Neural cell (in vitro differentiated cells): ENCODE data around the gene CCNI2. TPM values are rescaled to one million over a fixed set of nuclear protein-coding genes. Genes with fewer than 3 reads are reported as not detected.

Experiments
- H2AFZ ChIP-seq: fragments of 200-600, 300-800 bp; sonication (generic), shearing (Covaris generic); 2 replicates; pipeline ENCODE4 v1.6.0; 2014; ENCODE audit warnings: low read depth, mild to moderate bottlenecking, antibody characterized with exemption, low read length, moderate library complexity
- H3F3A ChIP-seq: fragments of 200-600 bp; shearing (Covaris generic); 2 replicates; pipeline ENCODE4 v1.6.1; 2016; ENCODE audit warnings: mild to moderate bottlenecking, moderate library complexity, mixed read lengths, antibody characterized with exemption, low read length; ENCODE audit not compliant: insufficient read depth, poor library complexity, severe bottlenecking
- H3K27ac ChIP-seq: fragments of 200-600, 300-800 bp; sonication (generic), shearing (Covaris generic); 2 replicates; pipeline ENCODE4 v1.5.1; 2014; ENCODE audit warnings: mild to moderate bottlenecking, low read length, moderate library complexity
- H3K27me3 ChIP-seq: fragments of 300-800, 200-600 bp; sonication (generic), shearing (Covaris generic); 2 replicates; pipeline ENCODE4 v1.6.0; 2014; ENCODE audit warnings: mild to moderate bottlenecking, low read depth, low read length, moderate library complexity; ENCODE audit not compliant: insufficient read depth
- H3K36me3 ChIP-seq: fragments of 300-800, 200-600 bp; sonication (generic), shearing (Covaris generic); 2 replicates; pipeline ENCODE4 v1.5.1; 2014; ENCODE audit warnings: mild to moderate bottlenecking, antibody characterized with exemption, low read length, moderate library complexity; ENCODE audit not compliant: insufficient read depth
- H3K4me2 ChIP-seq: fragments of 300-800, 200-600 bp; sonication (generic), shearing (Covaris generic); 2 replicates; pipeline ENCODE4 v1.6.0; 2014; ENCODE audit warnings: mild to moderate bottlenecking, low read length
- H3K4me3 ChIP-seq: fragments of 300-800, 200-600 bp; sonication (generic), shearing (Covaris generic); 2 replicates; pipeline ENCODE4 v1.5.1; 2014; ENCODE audit warnings: mild to moderate bottlenecking, low read length, moderate library complexity
- H3K79me2 ChIP-seq: fragments of 200-600 bp; shearing (Covaris generic); replicated peaks from 2 replicates; pipeline ENCODE4 v1.6.0; 2014; ENCODE audit warnings: mild to moderate bottlenecking, low read length, moderate library complexity; ENCODE audit not compliant: insufficient read depth
- H3K9ac ChIP-seq: fragments of 300-800, 200-600 bp; sonication (generic), shearing (Covaris generic); 2 replicates; pipeline ENCODE4 v1.6.1; 2016; ENCODE audit warnings: mild to moderate bottlenecking, low read length, mixed read lengths
- H3K9me2 ChIP-seq: fragments of 200-600 bp; shearing (Covaris generic); 2 replicates; pipeline ENCODE4 v1.6.1; 2016; ENCODE audit warnings: mild to moderate bottlenecking, low read length, mixed read lengths; ENCODE audit not compliant: insufficient read depth
- H3K9me3 ChIP-seq: fragments of 200-600, 300-800 bp; sonication (generic), shearing (Covaris generic); 2 replicates; pipeline ENCODE4 v1.6.1; 2016; ENCODE audit warnings: mild to moderate bottlenecking, mixed run types, low read length, moderate library complexity, mixed read lengths
- H4K20me1 ChIP-seq: fragments of 200-600 bp; shearing (Covaris generic); 2 replicates; pipeline ENCODE4 v1.6.1; 2016; ENCODE audit warnings: mild to moderate bottlenecking, mixed run types; ENCODE audit not compliant: insufficient read depth
- EP300 ChIP-seq: fragments of 450-650 bp; conservative IDR thresholded peaks from 2 replicates; pipeline ENCODE4 v1.6.1; 2014; ENCODE audit warnings: antibody characterized with exemption, mild to moderate bottlenecking, moderate library complexity; ENCODE audit not compliant: poor library complexity, severe bottlenecking
- EZH2 ChIP-seq: fragments of 200-600, 300-800 bp; shearing (Covaris generic), sonication (generic); IDR thresholded peaks from 2 replicates; pipeline ENCODE4 v1.6.1; 2014; ENCODE audit warnings: antibody characterized with exemption, low read length, borderline replicate concordance, mild to moderate bottlenecking; ENCODE audit not compliant: insufficient read depth, poor library complexity, severe bottlenecking
- MXI1 ChIP-seq: fragments of 450-650 bp; conservative IDR thresholded peaks from 2 replicates; pipeline ENCODE4 v1.6.1; 2014; ENCODE audit warnings: antibody characterized with exemption, mild to moderate bottlenecking; ENCODE audit not compliant: poor library complexity, severe bottlenecking
- POLR2AphosphoS5 ChIP-seq: IDR thresholded peaks from 2 replicates; pipeline ENCODE4 v1.6.1; 2012
- RAD21 ChIP-seq: fragments of 450-650 bp; conservative IDR thresholded peaks from 2 replicates; pipeline ENCODE4 v1.6.1; 2014; ENCODE audit warnings: antibody characterized with exemption, mild to moderate bottlenecking, moderate library complexity
- SMC3 ChIP-seq: fragments of 450-650 bp; conservative IDR thresholded peaks from 2 replicates; pipeline ENCODE4 v1.6.1; 2014; ENCODE audit warnings: antibody characterized with exemption, mild to moderate bottlenecking, moderate library complexity; ENCODE audit not compliant: poor library complexity
- TAF1 ChIP-seq: IDR thresholded peaks from 2 replicates; pipeline ENCODE4 v1.6.1; 2012; ENCODE audit warnings: low read depth
- polyA plus RNA-seq: library from polyadenylated mRNA; depleted of rRNA; stranded (reverse); fragments of >200 nt; gene quantifications from 2 replicates; pipeline ENCODE4 v1.2.3, GENCODE V29; 2014
- TF ChIP-seq, protein P1 (sequence below): IDR thresholded peaks from 2 replicates; pipeline ENCODE4 v1.6.1; 2012; ENCODE audit warnings: borderline replicate concordance
- TF ChIP-seq, protein P2 (sequence below): fragments of 450-650 bp; IDR thresholded peaks from 2 replicates; pipeline ENCODE4 v1.5.1; 2014; ENCODE audit warnings: antibody characterized with exemption, mild to moderate bottlenecking, moderate library complexity; ENCODE audit not compliant: poor library complexity, severe bottlenecking

Gene CCNI2
- polyA plus RNA-seq, 1 donor from 2014 or later: not detected

DNA sequence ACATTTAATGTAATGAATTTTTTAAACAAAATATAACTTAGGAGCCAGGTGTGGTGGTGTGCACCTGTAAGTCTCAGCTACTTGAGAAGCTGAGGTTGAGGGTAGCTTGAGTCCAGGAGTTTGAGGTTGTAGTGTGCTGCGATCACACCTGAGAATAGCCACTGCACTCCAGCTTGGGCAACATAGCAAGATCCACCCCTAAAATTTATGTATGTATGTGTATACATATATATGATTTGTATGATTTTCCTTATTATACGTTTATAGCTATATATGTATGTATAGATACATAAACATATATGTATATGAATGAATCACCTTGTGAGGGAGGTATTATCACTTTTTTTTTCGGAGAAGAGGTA, 653 bp upstream of the CCNI2 start:
- Histone ChIP-seq H3K27me3 (peaks cover 44% of the 10 kb centered on the region), H3K27ac (no peak overlapping the region), H3K36me3 (no peaks in the 10 kb centered on the region), H3K9me3 (no peaks in the 10 kb centered on the region), H3K4me3 (peak overlapping the region; percentile 55), H2AFZ (no peak overlapping the region), H3K79me2 (no peaks in the 10 kb centered on the region), H3K9me2 (no peaks in the 10 kb centered on the region), H3K9ac (no peak overlapping the region), H4K20me1 (no peaks in the 10 kb centered on the region), H3K4me2 (no peak overlapping the region), H3F3A (no peaks in the 10 kb centered on the region)
- TF ChIP-seq POLR2AphosphoS5 (no peak), RAD21 (no peak), EP300 (no peak)

DNA sequence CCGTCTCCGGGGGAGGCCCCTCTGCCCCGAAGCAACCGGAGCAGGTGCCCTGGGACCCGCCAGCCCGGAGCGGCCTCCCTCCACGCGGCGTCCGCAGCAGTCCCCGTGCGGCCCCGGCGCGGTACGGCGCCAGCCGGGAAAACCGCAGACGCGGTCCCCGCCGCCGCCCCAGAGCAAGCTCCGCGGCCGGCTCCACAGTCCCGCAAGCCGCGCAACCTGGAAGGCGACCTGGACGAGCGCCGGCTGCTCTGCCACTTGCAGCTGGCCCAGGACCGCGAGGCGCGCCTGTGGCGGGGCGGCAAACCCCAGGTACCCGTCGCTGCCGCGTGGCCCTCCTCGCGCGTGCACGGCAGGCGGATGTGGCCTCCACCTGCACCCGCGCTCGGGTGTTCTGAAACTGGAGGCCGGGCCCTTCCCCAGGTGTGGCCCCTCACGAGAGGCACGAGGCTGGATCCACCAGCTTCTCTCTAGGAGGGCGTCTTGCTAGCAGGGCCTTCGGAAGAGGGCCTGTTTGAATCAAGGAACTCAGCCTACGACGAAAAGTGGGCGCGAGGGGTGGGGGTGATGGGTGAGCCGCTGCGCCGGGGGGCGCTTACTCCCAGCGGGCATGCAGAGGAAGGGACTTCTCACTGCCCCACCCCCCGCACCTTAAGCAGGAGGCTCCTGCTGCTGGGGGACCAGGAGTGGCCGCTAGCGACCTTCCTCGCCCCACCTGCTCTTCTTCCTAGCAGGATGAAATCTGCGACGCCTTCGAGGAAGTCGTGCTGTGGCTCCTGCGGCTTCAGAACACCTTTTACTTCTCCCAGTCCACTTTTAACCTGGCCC, 602 bp downstream of the CCNI2 start:
- Histone ChIP-seq H3K9ac (no peak overlapping the region), H3K27me3 (peaks cover 44% of the 10 kb centered on the region), H3F3A (no peaks in the 10 kb centered on the region), H3K4me2 (no peak overlapping the region), H3K27ac (no peak overlapping the region), H2AFZ (no peak overlapping the region), H3K79me2 (no peaks in the 10 kb centered on the region), H4K20me1 (no peaks in the 10 kb centered on the region), H3K9me2 (no peaks in the 10 kb centered on the region), H3K9me3 (no peaks in the 10 kb centered on the region), H3K36me3 (no peaks in the 10 kb centered on the region), H3K4me3 (peak overlapping the region; percentile 55)
- TF ChIP-seq EZH2 (no peak), TAF1 (no peak)

DNA sequence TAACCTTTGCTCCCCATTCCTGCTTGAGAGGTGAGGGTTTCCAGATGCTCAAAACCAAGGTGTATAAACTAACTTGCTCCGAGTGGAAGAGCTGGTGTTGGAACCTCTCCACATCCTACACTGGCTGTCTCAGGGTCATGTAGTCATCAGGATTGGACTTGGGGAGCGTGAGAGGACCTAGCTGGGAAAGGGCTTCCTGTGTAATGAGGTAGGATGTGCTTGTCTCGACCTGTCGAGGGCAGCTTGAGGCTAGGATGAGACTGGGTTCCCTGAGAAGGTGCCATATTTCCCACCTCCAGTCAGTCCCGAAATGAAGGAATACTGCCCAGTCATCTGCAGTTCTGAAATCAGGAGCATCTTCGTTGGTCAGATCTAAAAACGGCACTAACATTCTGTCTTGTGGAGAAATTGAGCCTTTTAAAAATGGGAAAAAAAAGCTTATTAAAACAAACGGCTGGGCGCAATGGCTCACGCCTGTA, 1.3 kb downstream of the CCNI2 start:
- Histone ChIP-seq H3K4me3 (no peak overlapping the region), H3K27ac (no peak overlapping the region), H3K9me3 (no peaks in the 10 kb centered on the region), H3K9ac (no peak overlapping the region), H3F3A (no peaks in the 10 kb centered on the region), H3K79me2 (no peaks in the 10 kb centered on the region), H3K9me2 (no peaks in the 10 kb centered on the region), H4K20me1 (no peaks in the 10 kb centered on the region), H3K4me2 (no peak overlapping the region), H3K27me3 (peaks cover 44% of the 10 kb centered on the region), H2AFZ (no peak overlapping the region), H3K36me3 (no peaks in the 10 kb centered on the region)
- TF ChIP-seq EP300: no peak
- no peak for TF ChIP-seq POLR2AphosphoS5
- no peak for TF ChIP-seq SMC3
- no peak for TF ChIP-seq RAD21
- no peak for TF ChIP-seq EZH2
- TF ChIP-seq, protein P1, sequence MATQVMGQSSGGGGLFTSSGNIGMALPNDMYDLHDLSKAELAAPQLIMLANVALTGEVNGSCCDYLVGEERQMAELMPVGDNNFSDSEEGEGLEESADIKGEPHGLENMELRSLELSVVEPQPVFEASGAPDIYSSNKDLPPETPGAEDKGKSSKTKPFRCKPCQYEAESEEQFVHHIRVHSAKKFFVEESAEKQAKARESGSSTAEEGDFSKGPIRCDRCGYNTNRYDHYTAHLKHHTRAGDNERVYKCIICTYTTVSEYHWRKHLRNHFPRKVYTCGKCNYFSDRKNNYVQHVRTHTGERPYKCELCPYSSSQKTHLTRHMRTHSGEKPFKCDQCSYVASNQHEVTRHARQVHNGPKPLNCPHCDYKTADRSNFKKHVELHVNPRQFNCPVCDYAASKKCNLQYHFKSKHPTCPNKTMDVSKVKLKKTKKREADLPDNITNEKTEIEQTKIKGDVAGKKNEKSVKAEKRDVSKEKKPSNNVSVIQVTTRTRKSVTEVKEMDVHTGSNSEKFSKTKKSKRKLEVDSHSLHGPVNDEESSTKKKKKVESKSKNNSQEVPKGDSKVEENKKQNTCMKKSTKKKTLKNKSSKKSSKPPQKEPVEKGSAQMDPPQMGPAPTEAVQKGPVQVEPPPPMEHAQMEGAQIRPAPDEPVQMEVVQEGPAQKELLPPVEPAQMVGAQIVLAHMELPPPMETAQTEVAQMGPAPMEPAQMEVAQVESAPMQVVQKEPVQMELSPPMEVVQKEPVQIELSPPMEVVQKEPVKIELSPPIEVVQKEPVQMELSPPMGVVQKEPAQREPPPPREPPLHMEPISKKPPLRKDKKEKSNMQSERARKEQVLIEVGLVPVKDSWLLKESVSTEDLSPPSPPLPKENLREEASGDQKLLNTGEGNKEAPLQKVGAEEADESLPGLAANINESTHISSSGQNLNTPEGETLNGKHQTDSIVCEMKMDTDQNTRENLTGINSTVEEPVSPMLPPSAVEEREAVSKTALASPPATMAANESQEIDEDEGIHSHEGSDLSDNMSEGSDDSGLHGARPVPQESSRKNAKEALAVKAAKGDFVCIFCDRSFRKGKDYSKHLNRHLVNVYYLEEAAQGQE: no peak
- no peak for TF ChIP-seq MXI1
- TF ChIP-seq, protein P2, sequence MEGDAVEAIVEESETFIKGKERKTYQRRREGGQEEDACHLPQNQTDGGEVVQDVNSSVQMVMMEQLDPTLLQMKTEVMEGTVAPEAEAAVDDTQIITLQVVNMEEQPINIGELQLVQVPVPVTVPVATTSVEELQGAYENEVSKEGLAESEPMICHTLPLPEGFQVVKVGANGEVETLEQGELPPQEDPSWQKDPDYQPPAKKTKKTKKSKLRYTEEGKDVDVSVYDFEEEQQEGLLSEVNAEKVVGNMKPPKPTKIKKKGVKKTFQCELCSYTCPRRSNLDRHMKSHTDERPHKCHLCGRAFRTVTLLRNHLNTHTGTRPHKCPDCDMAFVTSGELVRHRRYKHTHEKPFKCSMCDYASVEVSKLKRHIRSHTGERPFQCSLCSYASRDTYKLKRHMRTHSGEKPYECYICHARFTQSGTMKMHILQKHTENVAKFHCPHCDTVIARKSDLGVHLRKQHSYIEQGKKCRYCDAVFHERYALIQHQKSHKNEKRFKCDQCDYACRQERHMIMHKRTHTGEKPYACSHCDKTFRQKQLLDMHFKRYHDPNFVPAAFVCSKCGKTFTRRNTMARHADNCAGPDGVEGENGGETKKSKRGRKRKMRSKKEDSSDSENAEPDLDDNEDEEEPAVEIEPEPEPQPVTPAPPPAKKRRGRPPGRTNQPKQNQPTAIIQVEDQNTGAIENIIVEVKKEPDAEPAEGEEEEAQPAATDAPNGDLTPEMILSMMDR: no peak
- TF ChIP-seq TAF1: no peak
